Kidney (tissue), 14 donors: ENCODE results near the gene ST8SIA5. TPM values are rescaled to one million over a fixed set of nuclear protein-coding genes. Genes with fewer than 3 reads are reported as not detected.

Experiments
- DNase-seq, 5 donors: peaks; one replicate each; pipeline ENCODE4 v3.0.0-alpha.2; 2013 to 2020
- FAIRE-seq: peaks from 2 replicates; lab custom pipeline; 2012; peaks lifted over from hg19 to GRCh38; lab: Jason Lieb, UNC
- H3K27ac ChIP-seq, 2 donors: one replicate each; pipeline ENCODE4 v1.7.0; 2013; ENCODE audit warnings: low read depth in 2 of 2, low read length in 2 of 2, inconsistent platforms in 1 of 2
- H3K27me3 ChIP-seq: one replicate; pipeline ENCODE4 v1.7.1; 2013; ENCODE audit warnings: low read length, inconsistent platforms; ENCODE audit not compliant: control insufficient read depth, insufficient read depth
- H3K36me3 ChIP-seq, 3 donors: one replicate each; pipeline versions ENCODE4 v1.7.0 to v1.7.1; 2013; ENCODE audit warnings: low read length in 3 of 3, control low read depth in 1 of 3, inconsistent platforms in 1 of 3; ENCODE audit not compliant: insufficient read depth in 3 of 3, control insufficient read depth in 2 of 3
- H3K4me1 ChIP-seq, 3 donors: one replicate each; pipeline versions ENCODE4 v1.7.0 to v1.7.1; 2013; ENCODE audit warnings: low read length in 3 of 3, inconsistent platforms in 1 of 3, low read depth in 1 of 3; ENCODE audit not compliant: control insufficient read depth in 2 of 3, insufficient read depth in 2 of 3
- H3K4me3 ChIP-seq, 3 donors: one replicate each; pipeline versions ENCODE4 v1.7.0 to v1.8.1; 2013; ENCODE audit warnings: low read length in 3 of 3, control low read depth in 1 of 3, inconsistent platforms in 1 of 3
- H3K9ac ChIP-seq, 3 donors: one replicate each; pipeline versions ENCODE4 v1.7.0 to v1.7.1; 2013; ENCODE audit warnings: low read length in 3 of 3, control low read depth in 1 of 3, inconsistent platforms in 1 of 3
- H3K9me3 ChIP-seq, 3 donors: one replicate each; pipeline versions ENCODE4 v1.7.0 to v1.7.1; 2013; ENCODE audit warnings: low read length in 3 of 3, control low read depth in 1 of 3, inconsistent platforms in 1 of 3; ENCODE audit not compliant: control insufficient read depth in 2 of 3, insufficient read depth in 1 of 3
- intact Hi-C: fragments of 100-400 bp; cut with DNase I; formaldehyde crosslinking; loops from one replicate; pipeline ENCODE4 v1.11.1; 2022
- polyA plus RNA-seq: library from polyadenylated mRNA; stranded (reverse); fragments of 350-450 nt; fragmentation: Illumina TruSeq; extraction: RNeasy Lipid Tissue Mini Kit (QIAGEN cat#74804); gene quantifications from one replicate; pipeline ENCODE4 v1.2.3, GENCODE V29; 2014; ENCODE audit warnings: low read depth, low replicate concordance; ENCODE audit not compliant: insufficient read depth
- total RNA-seq: library from RNA; stranded (reverse); fragmentation: NEBNext Ultra II Directional; extraction: Animal tissue kit (Norgen Biotek cat#: 25700); gene quantifications from one replicate; pipeline ENCODE4 v1.2.1, GENCODE V29; 2021
- TF ChIP-seq, protein P1 (sequence below): IDR thresholded peaks from 3 replicates; pipeline ENCODE4 v1.5.1; 2012; ENCODE audit warnings: mild to moderate bottlenecking, moderate library complexity, borderline replicate concordance; ENCODE audit not compliant: insufficient read depth; ENCODE audit errors: extremely low read depth
- donor health status: control.
- donor health status: control.
- donor health status: control.
- donor health status: control.
- donor health status: control.
- donor health status: DM: yes; HTN: yes; CAD: no.
- donor health status: Normal renal cell carcinoma (clear cell type).

Gene ST8SIA5
- total and polyA plus RNA-seq, 2 donors from 2014 or later = 1.4 to 2.7 TPM

GRCh38 chr18:46660957-46661749, 95.7 kb downstream of the ST8SIA5 start:
- Histone ChIP-seq H3K27ac (no peak overlapping the region), H3K4me3 (no peak overlapping the region), H3K9ac (no peak overlapping the region), H3K9me3 (no peaks in the 10 kb centered on the region), H3K4me1 (no peaks in the 10 kb centered on the region), H3K36me3 (no peaks in the 10 kb centered on the region), H3K27me3 (no peaks in the 10 kb centered on the region)
- TF ChIP-seq, protein P1, sequence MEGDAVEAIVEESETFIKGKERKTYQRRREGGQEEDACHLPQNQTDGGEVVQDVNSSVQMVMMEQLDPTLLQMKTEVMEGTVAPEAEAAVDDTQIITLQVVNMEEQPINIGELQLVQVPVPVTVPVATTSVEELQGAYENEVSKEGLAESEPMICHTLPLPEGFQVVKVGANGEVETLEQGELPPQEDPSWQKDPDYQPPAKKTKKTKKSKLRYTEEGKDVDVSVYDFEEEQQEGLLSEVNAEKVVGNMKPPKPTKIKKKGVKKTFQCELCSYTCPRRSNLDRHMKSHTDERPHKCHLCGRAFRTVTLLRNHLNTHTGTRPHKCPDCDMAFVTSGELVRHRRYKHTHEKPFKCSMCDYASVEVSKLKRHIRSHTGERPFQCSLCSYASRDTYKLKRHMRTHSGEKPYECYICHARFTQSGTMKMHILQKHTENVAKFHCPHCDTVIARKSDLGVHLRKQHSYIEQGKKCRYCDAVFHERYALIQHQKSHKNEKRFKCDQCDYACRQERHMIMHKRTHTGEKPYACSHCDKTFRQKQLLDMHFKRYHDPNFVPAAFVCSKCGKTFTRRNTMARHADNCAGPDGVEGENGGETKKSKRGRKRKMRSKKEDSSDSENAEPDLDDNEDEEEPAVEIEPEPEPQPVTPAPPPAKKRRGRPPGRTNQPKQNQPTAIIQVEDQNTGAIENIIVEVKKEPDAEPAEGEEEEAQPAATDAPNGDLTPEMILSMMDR = no peak
- FAIRE-seq (no peak), DNase-seq (peak in 3 of 5 donors; percentile 18 to 39 (median 21))
- intact Hi-C loops = no loop called here

- intact Hi-C loops = loop anchor here (5.0 to 10.0 kb wide), 2 partner anchors 377 to 515 kb away; no protein-coding TSS in a partner anchor
- Histone ChIP-seq H3K9me3 (no peaks in the 10 kb centered on the region), H3K9ac (no peak overlapping the region), H3K4me1 (no peaks in the 10 kb centered on the region), H3K36me3 (no peaks in the 10 kb centered on the region), H3K4me3 (no peak overlapping the region), H3K27me3 (no peaks in the 10 kb centered on the region), H3K27ac (no peak overlapping the region)
- no peak for FAIRE-seq
- TF ChIP-seq, protein P1 = no peak
- DNase-seq = no peak
Observed at GRCh38 chr18:46659484-46659883, 97.4 kb downstream of the ST8SIA5 start.

DNA sequence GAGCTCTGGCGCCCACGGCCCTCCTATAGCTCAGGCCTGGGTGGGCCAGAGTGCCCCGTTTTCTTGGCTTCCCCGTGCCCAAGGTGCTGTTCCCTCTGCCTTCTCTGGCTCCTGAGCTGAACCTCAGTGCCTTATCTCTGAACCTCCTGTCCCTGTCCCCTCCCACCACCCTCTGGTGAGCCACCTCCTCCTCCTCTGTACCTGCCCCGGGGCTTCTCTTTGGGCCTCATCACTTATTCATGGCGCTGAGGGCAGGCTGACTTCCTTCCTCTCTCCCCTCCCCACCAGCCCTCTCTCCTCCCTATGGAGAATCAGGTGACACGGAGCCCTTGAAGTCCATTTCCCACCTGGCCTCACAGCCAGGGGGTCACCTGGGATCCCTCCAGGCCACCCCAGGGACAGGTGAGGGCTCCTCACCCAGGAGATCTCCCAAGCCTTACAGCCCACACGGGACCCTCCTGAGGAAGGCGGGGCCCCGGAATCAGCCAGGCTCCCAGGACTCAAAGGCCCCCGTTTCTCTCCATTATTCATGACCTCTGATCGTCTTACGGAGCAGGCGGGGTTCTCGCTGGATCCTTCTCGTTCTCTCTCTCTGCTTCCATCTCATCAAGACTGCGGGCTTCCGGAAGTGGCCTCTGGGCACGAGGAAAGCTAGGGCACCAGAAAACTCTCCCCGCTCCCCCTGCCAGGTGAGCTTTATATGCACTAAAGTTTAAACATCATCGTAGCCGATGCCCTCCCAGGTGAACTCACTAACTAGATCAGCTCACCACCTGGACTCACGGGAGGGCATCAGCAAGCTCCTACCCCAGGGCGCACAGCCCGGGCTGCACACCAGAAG, 99.5 kb downstream of the ST8SIA5 start, which contains the start of gene LOXHD1:
LOXHD1 (minus strand) TSS at position 106 of the 841 bp plus-strand sequence. CDS start 187 bp downstream, outside the sequence.
- FAIRE-seq (no peak), DNase-seq (peak in 2 of 5 donors; percentile 25 to 43)
- Histone ChIP-seq H3K27me3 (no peaks in the 10 kb centered on the region), H3K4me1 (no peaks in the 10 kb centered on the region), H3K9ac (no peak within 1 kb of the TSS), H3K9me3 (no peaks in the 10 kb centered on the region), H3K36me3 (no peaks in the 10 kb centered on the region), H3K27ac (no peak within 1 kb of the TSS), H3K4me3 (no peak within 1 kb of the TSS)
- TF ChIP-seq, protein P1 = no peak
- intact Hi-C loops = loop anchor here (5.0 to 10.0 kb wide), 2 partner anchors 375 to 513 kb away; no protein-coding TSS in a partner anchor
